Colon (tissue), 2 donors: ENCODE data around the gene GPR171.
"Not testable (repeated sequence)": the region's sequence is repeated elsewhere in the genome, so short reads cannot be mapped to it uniquely, and the experiment has no call there.

ENCODE experiments used
- FAIRE-seq: peaks from 2 replicates; lab custom pipeline; 2012; peaks lifted over from hg19 to GRCh38; lab: Jason Lieb, UNC
- donor health status: control.
- donor health status: control.

Gene GPR171, protein sequence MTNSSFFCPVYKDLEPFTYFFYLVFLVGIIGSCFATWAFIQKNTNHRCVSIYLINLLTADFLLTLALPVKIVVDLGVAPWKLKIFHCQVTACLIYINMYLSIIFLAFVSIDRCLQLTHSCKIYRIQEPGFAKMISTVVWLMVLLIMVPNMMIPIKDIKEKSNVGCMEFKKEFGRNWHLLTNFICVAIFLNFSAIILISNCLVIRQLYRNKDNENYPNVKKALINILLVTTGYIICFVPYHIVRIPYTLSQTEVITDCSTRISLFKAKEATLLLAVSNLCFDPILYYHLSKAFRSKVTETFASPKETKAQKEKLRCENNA

DNA sequence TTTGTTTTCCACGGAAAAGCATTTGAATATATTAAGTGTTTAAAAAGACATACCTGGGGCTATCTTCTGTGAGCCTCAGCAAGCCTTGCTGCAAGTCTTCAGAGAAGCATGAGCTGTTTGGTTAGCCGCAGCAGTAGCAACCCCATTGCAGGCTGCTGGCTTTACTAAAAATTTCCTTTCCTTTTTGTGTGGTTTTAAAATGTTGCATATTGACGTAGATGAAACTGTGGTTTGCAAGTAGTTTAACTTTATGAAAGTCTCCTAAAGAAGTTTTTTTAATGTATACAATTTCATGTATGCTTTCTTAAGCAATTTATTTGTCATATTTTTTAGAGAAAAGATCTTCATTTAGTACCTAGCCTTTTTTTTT lies at the start of gene GPR171:
Gene GPR171, minus strand, starts transcription at position 166 of the 370 bp plus-strand sequence. CDS start 3,830 bp downstream, outside the sequence.
- FAIRE-seq: no peak

DNA sequence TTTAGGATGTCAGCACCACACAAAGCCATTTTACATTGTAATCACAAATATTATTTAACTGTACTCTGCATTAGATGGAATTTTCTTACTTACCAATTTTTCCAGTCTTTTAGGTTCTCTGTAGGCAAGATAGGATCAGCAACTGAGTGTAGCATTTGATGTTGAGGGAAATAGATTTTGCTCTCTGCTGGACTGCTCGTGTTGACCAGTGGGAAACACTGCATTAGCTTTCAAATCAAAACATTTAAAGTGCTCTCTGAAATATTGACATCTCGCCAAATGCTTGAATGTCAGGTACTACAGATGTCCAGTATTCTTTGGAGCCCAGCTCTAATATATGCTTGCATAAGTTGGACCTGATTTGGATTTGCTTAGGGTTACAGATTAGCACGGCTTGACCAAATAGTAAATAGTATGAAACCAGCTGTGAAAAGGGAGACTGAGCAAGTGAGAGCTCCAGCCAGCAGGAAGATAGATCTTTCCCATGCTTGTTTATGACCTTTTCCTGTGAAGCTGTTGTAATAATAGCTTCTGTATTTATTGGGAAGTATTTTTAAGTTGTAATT lies 45.8 kb upstream of the GPR171 start:
- FAIRE-seq: no peak

DNA sequence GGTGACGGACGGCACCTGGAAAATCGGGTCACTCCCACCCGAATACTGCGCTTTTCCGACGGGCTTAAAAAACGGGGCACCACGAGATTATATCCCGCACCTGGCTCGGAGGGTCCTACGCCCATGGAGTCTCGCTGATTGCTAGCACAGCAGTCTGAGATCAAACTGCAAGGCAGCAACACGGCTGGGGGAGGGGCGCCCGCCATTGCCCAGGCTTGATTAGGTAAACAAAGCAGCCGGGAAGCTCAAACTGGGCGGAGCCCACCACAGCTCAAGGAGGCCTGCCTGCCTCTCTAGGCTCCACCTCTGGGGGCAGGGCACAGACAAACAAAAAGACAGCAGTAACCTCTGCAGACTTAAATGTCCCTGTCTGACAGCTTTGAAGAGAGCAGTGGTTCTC lies 39.0 kb upstream of the GPR171 start:
- not testable (repeated sequence) for FAIRE-seq

GRCh38 chr3:151236736-151237135 lies 33.7 kb upstream of the GPR171 start:
- FAIRE-seq: peak; percentile 74

- no peak for FAIRE-seq
Measured at GRCh38 chr3:151236316-151236715, 33.3 kb upstream of the GPR171 start.

DNA sequence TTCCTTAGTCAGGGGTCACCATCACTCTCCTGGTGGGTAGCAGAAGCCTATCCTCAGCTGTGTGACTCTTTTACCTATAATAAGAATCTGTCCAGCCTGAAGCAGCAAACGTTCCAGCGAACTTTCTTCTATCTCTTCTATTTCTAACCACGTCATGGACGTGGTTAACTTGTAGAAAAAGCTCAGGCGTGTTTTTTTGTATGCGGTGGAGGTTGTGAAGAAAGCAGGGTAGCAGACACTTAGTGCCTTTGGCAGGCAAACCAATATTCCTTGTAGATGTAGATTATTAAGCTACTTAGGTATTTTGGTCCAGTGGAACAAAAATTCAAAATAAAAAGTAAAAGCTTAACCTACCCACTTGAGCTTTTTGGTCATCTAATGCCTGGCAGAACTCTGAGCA lies 31.8 kb upstream of the GPR171 start:
- no peak for FAIRE-seq

DNA sequence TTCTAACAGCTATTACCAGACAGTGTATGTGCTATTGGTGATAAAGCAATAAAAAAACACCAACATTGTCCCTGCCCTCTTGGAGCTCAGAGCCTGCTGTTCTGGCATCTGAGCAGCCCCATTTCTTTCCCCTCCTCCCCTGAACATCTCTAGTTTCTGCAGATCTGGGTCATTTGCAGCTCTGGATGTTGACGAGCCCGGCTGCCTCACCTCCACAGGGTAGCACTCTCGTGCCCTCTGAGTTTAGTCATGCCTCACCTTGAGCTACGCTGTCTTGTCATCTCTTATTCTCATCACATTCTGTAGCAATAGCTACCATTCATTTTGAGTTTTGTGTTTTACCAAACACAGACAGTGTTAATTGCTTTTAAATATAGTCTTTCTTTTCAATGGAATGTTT lies 30.0 kb upstream of the GPR171 start:
- FAIRE-seq: no peak

- not testable (repeated sequence) for FAIRE-seq
Measured at GRCh38 chr3:151232403-151232802, 29.4 kb upstream of the GPR171 start.

- no peak for FAIRE-seq
Measured at GRCh38 chr3:151230646-151231045, 27.6 kb upstream of the GPR171 start.

DNA sequence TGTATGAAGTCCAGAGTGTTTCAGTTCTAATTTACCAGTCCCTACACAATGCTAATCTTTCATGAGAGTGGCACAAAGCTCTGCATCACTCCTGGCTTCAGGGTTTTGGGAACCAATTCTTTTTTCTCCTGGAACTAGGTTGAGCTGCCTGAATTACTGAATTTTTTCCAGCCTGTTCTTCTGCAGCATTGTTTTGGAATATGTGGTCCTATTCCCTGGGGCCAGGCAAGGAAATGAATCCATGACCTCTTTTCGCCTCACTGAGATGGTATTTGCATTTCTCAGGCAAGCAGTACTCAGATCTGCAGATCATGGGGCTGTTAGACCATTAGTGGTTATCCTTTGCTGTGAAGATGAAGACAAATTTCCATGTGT lies 25.6 kb upstream of the GPR171 start:
- FAIRE-seq: no peak

GRCh38 chr3:151227807-151228665 lies 25.0 kb upstream of the GPR171 start:
- FAIRE-seq: no peak

- no peak for FAIRE-seq
Measured at GRCh38 chr3:151227266-151227806, 24.3 kb upstream of the GPR171 start.

DNA sequence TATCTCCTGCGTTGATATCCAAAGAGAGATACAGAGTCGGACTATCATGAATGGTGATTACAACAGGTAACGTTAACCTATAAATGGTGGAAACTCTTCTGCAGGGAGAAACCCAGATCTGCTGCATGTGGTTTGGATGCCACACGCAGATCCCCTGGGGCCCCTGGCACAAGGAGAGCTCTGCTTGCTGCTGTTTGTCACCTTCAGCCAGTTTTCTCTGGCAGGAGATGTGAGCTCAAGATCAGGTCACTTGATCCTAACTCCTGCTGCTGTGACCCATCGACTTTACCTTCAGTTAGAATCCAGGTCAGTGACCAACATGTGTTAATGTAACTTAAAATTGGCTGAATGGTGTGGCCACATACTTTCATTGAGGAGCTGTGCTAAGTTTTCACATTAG lies 23.8 kb upstream of the GPR171 start:
- no peak for FAIRE-seq

- no peak for FAIRE-seq
Measured at GRCh38 chr3:151226088-151226563, 23.1 kb upstream of the GPR171 start.

DNA sequence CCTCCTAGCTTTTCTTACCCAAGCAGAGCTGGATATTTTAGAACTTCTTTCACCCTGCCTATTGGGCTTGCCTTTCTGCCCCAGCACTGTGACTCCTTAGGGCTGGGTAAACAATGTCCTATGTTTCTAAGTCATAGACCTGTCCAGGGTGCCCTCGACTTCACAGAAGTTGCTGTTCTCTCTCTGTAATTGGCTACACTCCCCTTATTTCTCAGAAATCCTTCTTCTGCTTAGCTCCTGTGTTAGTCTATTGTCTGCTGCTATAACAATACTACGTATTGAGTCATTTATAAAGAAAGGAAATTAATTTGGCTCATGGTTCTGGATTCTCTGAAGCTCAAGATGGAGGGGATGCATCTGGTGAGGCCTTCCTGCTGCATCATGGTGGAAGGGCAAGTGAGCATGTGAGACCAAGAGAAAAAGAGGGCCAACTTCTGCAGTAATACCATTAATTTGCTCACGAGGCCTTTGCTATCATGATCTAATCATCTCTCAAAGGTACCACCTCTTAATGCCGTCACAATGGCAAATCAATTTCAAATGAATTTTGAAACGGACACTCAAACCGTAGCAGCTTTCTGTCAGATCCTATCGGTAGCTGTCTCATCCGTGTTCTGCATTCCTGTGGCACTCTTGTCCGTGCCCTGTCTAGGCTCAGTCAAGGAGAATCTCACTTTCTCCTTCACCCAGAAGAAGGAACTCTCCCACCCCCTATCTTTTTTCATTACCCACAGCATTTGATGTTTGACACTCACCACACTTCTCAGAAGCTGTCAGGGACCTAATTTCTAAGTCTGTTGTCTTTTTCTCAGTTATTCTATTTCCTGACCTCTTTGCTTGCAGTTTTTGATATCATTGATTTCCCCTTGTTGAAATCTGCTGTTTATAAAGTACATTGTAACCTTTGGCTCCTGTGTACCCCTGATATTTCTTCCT lies 22.3 kb upstream of the GPR171 start:
- no peak for FAIRE-seq

DNA sequence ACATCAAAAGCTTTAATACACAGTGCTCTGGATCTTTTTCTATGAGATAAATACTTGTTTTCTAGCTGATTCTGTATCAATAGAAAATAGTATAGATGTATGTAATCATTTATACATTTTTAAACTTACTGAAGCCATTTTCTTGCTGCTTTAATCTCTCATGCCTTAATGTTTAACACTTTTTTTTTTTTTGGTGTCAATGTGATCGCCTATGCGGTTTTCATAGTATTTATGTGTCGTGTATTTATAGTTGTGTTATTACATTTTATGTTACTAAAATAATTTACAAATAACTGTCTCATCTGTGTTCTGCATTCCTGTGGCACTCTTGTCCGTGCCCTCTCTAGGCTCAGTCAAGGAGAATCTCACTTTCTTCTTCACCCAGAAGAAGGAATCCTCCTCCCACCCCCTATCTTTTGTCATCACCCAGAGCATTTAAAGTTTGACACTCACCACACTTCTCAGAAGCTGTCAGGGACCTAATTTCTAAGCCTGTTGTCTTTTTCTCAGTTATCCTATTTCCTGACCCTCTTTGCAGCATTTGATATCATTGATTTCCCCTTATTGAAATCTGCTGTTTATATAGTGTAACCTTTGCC lies 21.4 kb upstream of the GPR171 start:
- FAIRE-seq: no peak

GRCh38 chr3:151219056-151219455 lies 16.0 kb upstream of the GPR171 start:
- FAIRE-seq: no peak

- FAIRE-seq: no peak
Measured at GRCh38 chr3:151218136-151218535, 15.1 kb upstream of the GPR171 start.

GRCh38 chr3:151216641-151217607 lies 13.9 kb upstream of the GPR171 start:
- no peak for FAIRE-seq

GRCh38 chr3:151214459-151214858 lies 11.4 kb upstream of the GPR171 start:
- FAIRE-seq: no peak
